Measurements from ENCODE around the gene WSB2. TPM values are rescaled to one million over a fixed set of nuclear protein-coding genes. Genes with fewer than 3 reads are reported as not detected.

Gene WSB2
- total RNA-seq, 1 experiment from 2014 or later: 193 TPM

DNA sequence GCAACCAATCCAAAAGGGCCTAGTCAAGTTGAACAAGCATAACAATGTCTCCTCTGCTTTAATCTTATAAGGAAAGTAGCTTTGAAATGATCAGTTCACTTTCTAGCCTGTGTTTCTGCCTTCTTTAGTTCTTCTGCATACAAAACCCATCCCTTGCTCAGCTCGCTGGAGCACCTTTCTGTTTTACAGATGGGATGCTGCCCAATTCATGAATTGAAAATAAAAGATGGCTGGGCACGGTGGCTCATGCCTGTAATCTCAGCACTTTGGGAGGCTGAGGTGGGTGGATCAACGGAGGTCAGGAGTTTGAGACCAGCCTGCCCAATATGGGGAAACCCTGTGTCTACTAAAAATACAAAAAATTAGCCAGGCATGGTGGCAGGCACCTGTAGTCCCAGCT is 49.0 kb downstream of the WSB2 start:
- TF ChIP-seq POLR2AphosphoS5 (IDR thresholded peaks at IDR 0.05; ENCODE audit: low read depth, low read length) (no peak), SIN3A (IDR thresholded peaks at IDR 0.05; ENCODE audit: borderline replicate concordance, insufficient read depth, low read depth, low read length) (no peak)
- TF ChIP-seq, protein P1, sequence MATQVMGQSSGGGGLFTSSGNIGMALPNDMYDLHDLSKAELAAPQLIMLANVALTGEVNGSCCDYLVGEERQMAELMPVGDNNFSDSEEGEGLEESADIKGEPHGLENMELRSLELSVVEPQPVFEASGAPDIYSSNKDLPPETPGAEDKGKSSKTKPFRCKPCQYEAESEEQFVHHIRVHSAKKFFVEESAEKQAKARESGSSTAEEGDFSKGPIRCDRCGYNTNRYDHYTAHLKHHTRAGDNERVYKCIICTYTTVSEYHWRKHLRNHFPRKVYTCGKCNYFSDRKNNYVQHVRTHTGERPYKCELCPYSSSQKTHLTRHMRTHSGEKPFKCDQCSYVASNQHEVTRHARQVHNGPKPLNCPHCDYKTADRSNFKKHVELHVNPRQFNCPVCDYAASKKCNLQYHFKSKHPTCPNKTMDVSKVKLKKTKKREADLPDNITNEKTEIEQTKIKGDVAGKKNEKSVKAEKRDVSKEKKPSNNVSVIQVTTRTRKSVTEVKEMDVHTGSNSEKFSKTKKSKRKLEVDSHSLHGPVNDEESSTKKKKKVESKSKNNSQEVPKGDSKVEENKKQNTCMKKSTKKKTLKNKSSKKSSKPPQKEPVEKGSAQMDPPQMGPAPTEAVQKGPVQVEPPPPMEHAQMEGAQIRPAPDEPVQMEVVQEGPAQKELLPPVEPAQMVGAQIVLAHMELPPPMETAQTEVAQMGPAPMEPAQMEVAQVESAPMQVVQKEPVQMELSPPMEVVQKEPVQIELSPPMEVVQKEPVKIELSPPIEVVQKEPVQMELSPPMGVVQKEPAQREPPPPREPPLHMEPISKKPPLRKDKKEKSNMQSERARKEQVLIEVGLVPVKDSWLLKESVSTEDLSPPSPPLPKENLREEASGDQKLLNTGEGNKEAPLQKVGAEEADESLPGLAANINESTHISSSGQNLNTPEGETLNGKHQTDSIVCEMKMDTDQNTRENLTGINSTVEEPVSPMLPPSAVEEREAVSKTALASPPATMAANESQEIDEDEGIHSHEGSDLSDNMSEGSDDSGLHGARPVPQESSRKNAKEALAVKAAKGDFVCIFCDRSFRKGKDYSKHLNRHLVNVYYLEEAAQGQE (IDR thresholded peaks at IDR 0.05; ENCODE audit: insufficient read depth in 1 of 2, low read depth in 2 of 2, low read length in 1 of 2): no peak
- no peak for ATAC-seq
- H3K36me3 ChIP-seq (ENCODE audit: control insufficient read depth, insufficient read depth, low read length): no peaks in the 10 kb centered on the region
- no peak overlapping the region for H3K4me3 ChIP-seq (ENCODE audit: low read depth in 2 of 2, low read length in 2 of 2)
- BruUV-seq (replicated peaks): no TSS peak
- in situ Hi-C loops (cut with HindIII; ENCODE audit: low pct_unique_long_range_greater_than_20kb, low sequenced_read_pairs): no loop called here
- H3K27me3 ChIP-seq (ENCODE audit: control insufficient read depth, insufficient read depth, low read length): no peaks in the 10 kb centered on the region
- ChIA-PET POLR2A (no interaction called here), CTCF (no interaction called here)
- no peak overlapping the region for H3K27ac ChIP-seq (ENCODE audit: low read length)
- DNase-seq (ENCODE audit: low read depth, low spot score): no peak
- H3K4me1 ChIP-seq (ENCODE audit: control insufficient read depth, insufficient read depth, low read length): no peaks in the 10 kb centered on the region
- no peaks in the 10 kb centered on the region for H3K9me3 ChIP-seq (ENCODE audit: control insufficient read depth, insufficient read depth, low read depth, low read length)
- intact Hi-C loops (cut with micrococcal nuclease; ENCODE audit: unreplicated experiment): no loop called here

GRCh38 chr12:118011377-118011776 is 49.6 kb downstream of the WSB2 start:
- POLR2A ChIA-PET: no interaction called here
- DNase-seq (ENCODE audit: low read depth, low spot score) (no peak), ATAC-seq (no peak)
- Histone ChIP-seq H3K4me3 (ENCODE audit: low read depth in 2 of 2, low read length in 2 of 2) (no peak overlapping the region), H3K27me3 (ENCODE audit: control insufficient read depth, insufficient read depth, low read length) (no peaks in the 10 kb centered on the region), H3K4me1 (ENCODE audit: control insufficient read depth, insufficient read depth, low read length) (no peaks in the 10 kb centered on the region), H3K36me3 (ENCODE audit: control insufficient read depth, insufficient read depth, low read length) (no peaks in the 10 kb centered on the region), H3K27ac (ENCODE audit: low read length) (no peak overlapping the region), H3K9me3 (ENCODE audit: control insufficient read depth, insufficient read depth, low read depth, low read length) (no peaks in the 10 kb centered on the region)
- CTCF ChIA-PET: no interaction called here
- in situ Hi-C loops (cut with HindIII; ENCODE audit: low pct_unique_long_range_greater_than_20kb, low sequenced_read_pairs): no loop called here
- no TSS peak for BruUV-seq (replicated peaks)
- intact Hi-C loops (cut with micrococcal nuclease; ENCODE audit: unreplicated experiment): no loop called here
- TF ChIP-seq SIN3A (IDR thresholded peaks at IDR 0.05; ENCODE audit: borderline replicate concordance, insufficient read depth, low read depth, low read length) (no peak), POLR2AphosphoS5 (IDR thresholded peaks at IDR 0.05; ENCODE audit: low read depth, low read length) (no peak), TCF7L2 (IDR thresholded peaks at IDR 0.05; ENCODE audit: low read depth, low read length) (no peak)
- TF ChIP-seq, protein P1 (IDR thresholded peaks at IDR 0.05; ENCODE audit: insufficient read depth in 1 of 2, low read depth in 2 of 2, low read length in 1 of 2): no peak

- Histone ChIP-seq H3K4me3 (ENCODE audit: low read depth in 2 of 2, low read length in 2 of 2) (no peak overlapping the region), H3K36me3 (ENCODE audit: control insufficient read depth, insufficient read depth, low read length) (no peaks in the 10 kb centered on the region), H3K27me3 (ENCODE audit: control insufficient read depth, insufficient read depth, low read length) (no peaks in the 10 kb centered on the region), H3K4me1 (ENCODE audit: control insufficient read depth, insufficient read depth, low read length) (no peaks in the 10 kb centered on the region), H3K27ac (ENCODE audit: low read length) (no peak overlapping the region), H3K9me3 (ENCODE audit: control insufficient read depth, insufficient read depth, low read depth, low read length) (no peaks in the 10 kb centered on the region)
- TF ChIP-seq POLR2AphosphoS5 (IDR thresholded peaks at IDR 0.05; ENCODE audit: low read depth, low read length) (no peak), TCF7L2 (IDR thresholded peaks at IDR 0.05; ENCODE audit: low read depth, low read length) (no peak), SIN3A (IDR thresholded peaks at IDR 0.05; ENCODE audit: borderline replicate concordance, insufficient read depth, low read depth, low read length) (no peak)
- TF ChIP-seq, protein P1 (IDR thresholded peaks at IDR 0.05; ENCODE audit: insufficient read depth in 1 of 2, low read depth in 2 of 2, low read length in 1 of 2): no peak
- TF ChIP-seq, protein P2, sequence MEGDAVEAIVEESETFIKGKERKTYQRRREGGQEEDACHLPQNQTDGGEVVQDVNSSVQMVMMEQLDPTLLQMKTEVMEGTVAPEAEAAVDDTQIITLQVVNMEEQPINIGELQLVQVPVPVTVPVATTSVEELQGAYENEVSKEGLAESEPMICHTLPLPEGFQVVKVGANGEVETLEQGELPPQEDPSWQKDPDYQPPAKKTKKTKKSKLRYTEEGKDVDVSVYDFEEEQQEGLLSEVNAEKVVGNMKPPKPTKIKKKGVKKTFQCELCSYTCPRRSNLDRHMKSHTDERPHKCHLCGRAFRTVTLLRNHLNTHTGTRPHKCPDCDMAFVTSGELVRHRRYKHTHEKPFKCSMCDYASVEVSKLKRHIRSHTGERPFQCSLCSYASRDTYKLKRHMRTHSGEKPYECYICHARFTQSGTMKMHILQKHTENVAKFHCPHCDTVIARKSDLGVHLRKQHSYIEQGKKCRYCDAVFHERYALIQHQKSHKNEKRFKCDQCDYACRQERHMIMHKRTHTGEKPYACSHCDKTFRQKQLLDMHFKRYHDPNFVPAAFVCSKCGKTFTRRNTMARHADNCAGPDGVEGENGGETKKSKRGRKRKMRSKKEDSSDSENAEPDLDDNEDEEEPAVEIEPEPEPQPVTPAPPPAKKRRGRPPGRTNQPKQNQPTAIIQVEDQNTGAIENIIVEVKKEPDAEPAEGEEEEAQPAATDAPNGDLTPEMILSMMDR (IDR thresholded peaks at IDR 0.05): no peak
- DNase-seq (ENCODE audit: low read depth, low spot score) (no peak), ATAC-seq (no peak)
- ChIA-PET POLR2A (no interaction called here), CTCF (no interaction called here)
- in situ Hi-C loops (cut with HindIII; ENCODE audit: low pct_unique_long_range_greater_than_20kb, low sequenced_read_pairs): no loop called here
- intact Hi-C loops (cut with micrococcal nuclease; ENCODE audit: unreplicated experiment): no loop called here
- no TSS peak for BruUV-seq (replicated peaks)
Measured at GRCh38 chr12:118010903-118011302, 50.1 kb downstream of the WSB2 start.
